DND-41 (cell line): ENCODE measurements around the gene GDAP2.

Source experiments
- ATAC-seq: fragments of 200-7000 bp; cut with Tn5 transposase; 3 replicates; pipeline ENCODE4 v1.9.1; 2021; ENCODE audit warnings: low read depth; ENCODE audit not compliant: insufficient read depth
- DNase-seq: peaks from one replicate; pipeline ENCODE4 v3.0.0-alpha.2; 2020
- H2AFZ ChIP-seq: 2 replicates; pipeline ENCODE4 v1.6.0; 2012; ENCODE audit warnings: low read depth, low read length
- H3K27ac ChIP-seq: 2 replicates; pipeline ENCODE4 v1.5.1; 2012; ENCODE audit warnings: low read length, inconsistent platforms
- H3K27me3 ChIP-seq: fragments of 200-600 bp; sonication (generic); 2 replicates; pipeline ENCODE4 v1.6.0; 2012; ENCODE audit warnings: low read length, mild to moderate bottlenecking, inconsistent platforms; ENCODE audit not compliant: insufficient read depth, poor library complexity
- H3K36me3 ChIP-seq: 2 replicates; pipeline ENCODE4 v1.5.1; 2012; ENCODE audit warnings: low read length, inconsistent platforms; ENCODE audit not compliant: insufficient read depth
- H3K4me1 ChIP-seq: 2 replicates; pipeline ENCODE4 v1.5.1; 2012; ENCODE audit warnings: mild to moderate bottlenecking, low read length; ENCODE audit not compliant: insufficient read depth
- H3K4me2 ChIP-seq: 2 replicates; pipeline ENCODE4 v1.6.0; 2012; ENCODE audit warnings: mild to moderate bottlenecking, moderate library complexity, low read length, inconsistent platforms; ENCODE audit not compliant: insufficient read depth
- H3K4me3 ChIP-seq, 2 experiments: fragments of 200-600 bp in 1 of 2; shearing (Covaris generic) in 1 of 2; 2 replicates each; pipeline ENCODE4 v1.5.1; 2012 to 2016; ENCODE audit warnings: inconsistent platforms in 2 of 2, low read length in 2 of 2, mild to moderate bottlenecking in 2 of 2, low read depth in 1 of 2, moderate library complexity in 1 of 2
- H3K79me2 ChIP-seq: 2 replicates; pipeline ENCODE4 v1.6.0; 2012; ENCODE audit warnings: low read length, inconsistent platforms; ENCODE audit not compliant: insufficient read depth
- H3K9ac ChIP-seq: 2 replicates; pipeline ENCODE4 v1.6.0; 2012; ENCODE audit warnings: low read depth, mild to moderate bottlenecking, inconsistent platforms, low read length, moderate library complexity
- H3K9me3 ChIP-seq: 2 replicates; pipeline ENCODE4 v1.5.1; 2012; ENCODE audit warnings: low read length, moderate library complexity, mild to moderate bottlenecking, inconsistent platforms; ENCODE audit not compliant: insufficient read depth, severe bottlenecking
- H4K20me1 ChIP-seq: 2 replicates; pipeline ENCODE4 v1.6.0; 2012; ENCODE audit warnings: low read length; ENCODE audit not compliant: insufficient read depth
- EZH2 ChIP-seq: IDR thresholded peaks from 3 replicates; pipeline ENCODE4 v1.6.1; 2012; ENCODE audit warnings: borderline replicate concordance, low read depth, mild to moderate bottlenecking, moderate library complexity, low read length, inconsistent platforms; ENCODE audit not compliant: severe bottlenecking
- TF ChIP-seq, protein P1 (sequence below): IDR thresholded peaks from 2 replicates; pipeline ENCODE4 v1.5.1; 2012; ENCODE audit warnings: borderline replicate concordance, low read length, moderate library complexity, mild to moderate bottlenecking; ENCODE audit not compliant: poor library complexity, severe bottlenecking; ENCODE audit errors: extremely low read depth

GDAP2 gene

DNA sequence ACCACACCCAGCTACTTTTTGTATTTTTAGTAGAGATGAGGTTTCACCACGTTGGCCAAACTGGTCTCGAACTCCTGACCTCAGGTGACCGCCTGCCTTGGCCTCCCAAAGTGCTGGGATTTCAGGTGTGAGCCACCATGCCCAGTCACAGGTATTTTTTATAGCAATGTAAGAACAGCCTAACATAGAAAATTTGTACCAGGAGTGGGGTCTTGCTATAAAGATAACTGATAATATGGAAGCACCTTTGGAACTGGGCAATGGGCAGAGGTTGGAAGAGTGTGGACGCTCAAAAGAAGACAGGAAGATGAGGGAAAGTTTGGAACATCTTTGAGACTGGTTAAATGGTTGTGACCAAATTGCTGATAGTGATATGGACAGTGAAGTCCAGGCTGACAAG is 99.2 kb downstream of the GDAP2 start:
- no peak overlapping the region for H3K4me2 ChIP-seq
- DNase-seq (no peak), ATAC-seq (no peak)
- H3K27me3 ChIP-seq, result no peaks in the 10 kb centered on the region
- TF ChIP-seq, protein P1, sequence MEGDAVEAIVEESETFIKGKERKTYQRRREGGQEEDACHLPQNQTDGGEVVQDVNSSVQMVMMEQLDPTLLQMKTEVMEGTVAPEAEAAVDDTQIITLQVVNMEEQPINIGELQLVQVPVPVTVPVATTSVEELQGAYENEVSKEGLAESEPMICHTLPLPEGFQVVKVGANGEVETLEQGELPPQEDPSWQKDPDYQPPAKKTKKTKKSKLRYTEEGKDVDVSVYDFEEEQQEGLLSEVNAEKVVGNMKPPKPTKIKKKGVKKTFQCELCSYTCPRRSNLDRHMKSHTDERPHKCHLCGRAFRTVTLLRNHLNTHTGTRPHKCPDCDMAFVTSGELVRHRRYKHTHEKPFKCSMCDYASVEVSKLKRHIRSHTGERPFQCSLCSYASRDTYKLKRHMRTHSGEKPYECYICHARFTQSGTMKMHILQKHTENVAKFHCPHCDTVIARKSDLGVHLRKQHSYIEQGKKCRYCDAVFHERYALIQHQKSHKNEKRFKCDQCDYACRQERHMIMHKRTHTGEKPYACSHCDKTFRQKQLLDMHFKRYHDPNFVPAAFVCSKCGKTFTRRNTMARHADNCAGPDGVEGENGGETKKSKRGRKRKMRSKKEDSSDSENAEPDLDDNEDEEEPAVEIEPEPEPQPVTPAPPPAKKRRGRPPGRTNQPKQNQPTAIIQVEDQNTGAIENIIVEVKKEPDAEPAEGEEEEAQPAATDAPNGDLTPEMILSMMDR, result no peak
- TF ChIP-seq EZH2, result no peak
- no peaks in the 10 kb centered on the region for H3K36me3 ChIP-seq
- H4K20me1 ChIP-seq, result no peaks in the 10 kb centered on the region
- H3K79me2 ChIP-seq, result no peaks in the 10 kb centered on the region
- H3K9me3 ChIP-seq, result no peaks in the 10 kb centered on the region
- H3K4me1 ChIP-seq, result no peaks in the 10 kb centered on the region
- H3K9ac ChIP-seq, result no peak overlapping the region
- H3K4me3 ChIP-seq, result no peak overlapping the region
- no peak overlapping the region for H3K27ac ChIP-seq
- H2AFZ ChIP-seq, result no peak overlapping the region

DNA sequence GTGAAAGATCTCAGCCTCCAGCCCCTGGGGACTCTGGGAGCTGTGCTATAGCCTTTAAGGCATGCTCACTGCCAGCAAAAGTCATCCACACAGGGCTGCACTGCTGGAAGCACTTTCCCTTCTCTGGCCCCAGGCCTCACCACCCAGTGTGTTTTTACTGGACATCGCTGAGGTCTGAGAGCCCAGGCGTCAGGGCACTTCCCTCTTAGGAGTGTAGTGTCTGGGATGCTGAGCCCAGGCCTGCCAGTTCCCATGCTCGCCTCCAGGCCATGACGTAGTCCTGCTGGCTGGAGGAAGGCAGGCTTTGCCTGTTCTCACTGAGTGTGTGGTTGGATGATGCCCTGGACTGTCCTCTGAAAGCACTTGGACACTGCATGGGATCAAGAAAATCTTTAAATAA is 101.2 kb downstream of the GDAP2 start:
- ATAC-seq (no peak), DNase-seq (no peak)
- no peaks in the 10 kb centered on the region for H3K4me1 ChIP-seq
- H3K9ac ChIP-seq, result no peak overlapping the region
- no peaks in the 10 kb centered on the region for H3K9me3 ChIP-seq
- no peak overlapping the region for H3K4me2 ChIP-seq
- no peaks in the 10 kb centered on the region for H3K79me2 ChIP-seq
- no peaks in the 10 kb centered on the region for H3K27me3 ChIP-seq
- no peak overlapping the region for H3K4me3 ChIP-seq
- no peak overlapping the region for H2AFZ ChIP-seq
- H3K36me3 ChIP-seq, result no peaks in the 10 kb centered on the region
- TF ChIP-seq, protein P1, result no peak
- TF ChIP-seq EZH2, result no peak
- no peak overlapping the region for H3K27ac ChIP-seq
- no peaks in the 10 kb centered on the region for H4K20me1 ChIP-seq

DNA sequence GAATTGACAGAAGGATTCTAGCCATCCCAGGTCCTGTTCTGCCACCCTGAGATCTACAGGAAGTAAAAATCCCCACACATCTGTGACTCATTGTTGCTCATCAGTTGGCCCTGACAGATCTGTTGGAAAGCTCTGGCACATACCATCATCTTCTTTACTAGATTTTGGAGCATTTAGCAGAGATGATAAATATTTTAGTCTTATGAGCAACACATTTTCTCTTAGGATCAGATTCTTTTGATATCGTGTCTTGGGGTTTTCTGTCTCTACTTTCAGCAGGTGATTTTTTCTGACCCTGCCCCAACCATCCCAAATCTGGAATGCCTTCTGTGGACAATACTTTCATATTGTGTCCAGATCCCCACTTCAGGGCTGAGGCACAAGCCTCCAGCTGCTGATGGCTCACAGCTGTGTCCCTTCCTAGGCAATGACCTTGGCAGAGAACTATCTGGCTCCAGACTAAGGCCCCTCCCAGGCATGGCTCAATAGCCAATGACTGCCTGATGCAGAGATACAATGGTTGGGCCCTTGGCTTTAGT is 102.8 kb downstream of the GDAP2 start:
- Histone ChIP-seq H3K36me3 (no peaks in the 10 kb centered on the region), H4K20me1 (no peaks in the 10 kb centered on the region), H3K4me3 (no peak overlapping the region), H2AFZ (no peak overlapping the region), H3K79me2 (no peaks in the 10 kb centered on the region), H3K4me2 (no peak overlapping the region), H3K27ac (no peak overlapping the region), H3K27me3 (no peaks in the 10 kb centered on the region), H3K9me3 (peaks cover 7% of the 10 kb centered on the region), H3K4me1 (no peaks in the 10 kb centered on the region), H3K9ac (no peak overlapping the region)
- TF ChIP-seq EZH2, result no peak
- TF ChIP-seq, protein P1, result no peak
- DNase-seq (no peak), ATAC-seq (peak; percentile 73; the same call in 2 of the 3 replicates)
